Body of pancreas (tissue), 4 donors: ENCODE results near the gene SNCAIP. TPM values are rescaled to one million over a fixed set of nuclear protein-coding genes. Genes with fewer than 3 reads are reported as not detected.

ENCODE experiments used
- ATAC-seq: fragments of 150-250 bp; one replicate; pipeline ENCODE4 v1.9.1; 2016
- DNase-seq, 4 donors: peaks; one replicate each; pipeline ENCODE4 v3.0.0-alpha.2; 2019
- H3K27ac ChIP-seq, 4 donors: fragments of 200-600 bp; sonication (generic); 1 replicate in 3 of 4; 2 replicates in 1 of 4; pipeline versions ENCODE4 v1.5.1 to v1.6.1; 2016 to 2019; ENCODE audit warnings: mild to moderate bottlenecking in 1 of 4, mixed read lengths in 1 of 4, moderate library complexity in 1 of 4
- H3K27me3 ChIP-seq, 2 donors: fragments of 200-600 bp; sonication (generic); one replicate each; pipeline ENCODE4 v1.6.0; 2016; ENCODE audit warnings: mild to moderate bottlenecking in 1 of 2
- H3K36me3 ChIP-seq, 2 donors: fragments of 200-600 bp; sonication (generic); replicated peaks in 1 of 2; 2 replicates each; pipeline ENCODE4 v1.5.1; 2016; ENCODE audit warnings: low read depth in 2 of 2; ENCODE audit not compliant: insufficient read depth in 1 of 2
- H3K4me1 ChIP-seq: fragments of 200-600 bp; sonication (generic); one replicate; pipeline ENCODE4 v1.6.0; 2016
- H3K4me3 ChIP-seq, 2 donors: fragments of 200-600 bp; sonication (generic); 1 replicate in 1 of 2; 2 replicates in 1 of 2; pipeline ENCODE4 v1.5.1; 2016 to 2019
- H3K9me3 ChIP-seq, 3 donors: fragments of 200-600 bp; sonication (generic); 1 replicate in 2 of 3; 2 replicates in 1 of 3; pipeline ENCODE4 v1.5.1; 2016
- CTCF ChIP-seq, 7 experiments: fragments of 450-650 bp in 4 of 7; fragments of 200-600 bp in 3 of 7; sonication (generic) in 3 of 7; IDR thresholded peaks; one replicate each; pipeline ENCODE4 v1.5.1; 2016 to 2019; ENCODE audit warnings: antibody characterized with exemption in 7 of 7
- POLR2A ChIP-seq, 3 donors: fragments of 450-650 bp; IDR thresholded peaks; one replicate each; pipeline ENCODE4 v1.6.1; 2016; ENCODE audit warnings: antibody characterized with exemption in 3 of 3, mild to moderate bottlenecking in 2 of 3
- WGBS, 2 donors: methylation state at CpG; one replicate each; pipeline ENCODE4 v1.1.5; 2017; 5-methylcytosine and 5-hydroxymethylcytosine counted together
- intact Hi-C: fragments of 100-400 bp; cut with DNase I; formaldehyde crosslinking; loops from one replicate; pipeline ENCODE4 v1.15.1; 2023
- total RNA-seq, 2 donors: library from RNA; depleted of rRNA; stranded (reverse); fragments of >200 nt; gene quantifications; one replicate each; pipeline ENCODE4 v1.1.0, GENCODE V29; 2016

The SNCAIP gene
- total RNA-seq, 2 donors from 2014 or later, result 1.3 to 2.6 TPM

- H3K4me1 ChIP-seq, result no peaks in the 10 kb centered on the region
- H3K4me3 ChIP-seq, result no peak overlapping the region
- TF ChIP-seq CTCF (IDR thresholded peaks at IDR 0.05), result no peak
- no peak for TF ChIP-seq POLR2A (IDR thresholded peaks at IDR 0.05)
- H3K27me3 ChIP-seq, result no peaks in the 10 kb centered on the region
- intact Hi-C loops, result no loop called here
- no peak for ATAC-seq
- H3K9me3 ChIP-seq, result no peaks in the 10 kb centered on the region
- no peak for DNase-seq
- H3K27ac ChIP-seq, result no peak overlapping the region
- no peaks in the 10 kb centered on the region for H3K36me3 ChIP-seq
Measured at GRCh38 chr5:122454541-122454940, 142.5 kb downstream of the SNCAIP start.

GRCh38 chr5:122455939-122456338 lies 143.9 kb downstream of the SNCAIP start:
- Histone ChIP-seq H3K27ac (no peak overlapping the region), H3K27me3 (no peaks in the 10 kb centered on the region), H3K4me1 (no peaks in the 10 kb centered on the region), H3K9me3 (no peaks in the 10 kb centered on the region), H3K36me3 (no peaks in the 10 kb centered on the region), H3K4me3 (no peak overlapping the region)
- intact Hi-C loops, result no loop called here
- WGBS, 2 donors, result 29 to 47% methylated on average over 1 of the region's 1 CpG
- ATAC-seq (no peak), DNase-seq (no peak)
- TF ChIP-seq POLR2A (IDR thresholded peaks at IDR 0.05), result no peak

- no peak for TF ChIP-seq CTCF (IDR thresholded peaks at IDR 0.05)
- TF ChIP-seq POLR2A (IDR thresholded peaks at IDR 0.05), result no peak
- Histone ChIP-seq H3K4me3 (no peak overlapping the region), H3K4me1 (no peaks in the 10 kb centered on the region), H3K9me3 (no peaks in the 10 kb centered on the region), H3K27me3 (no peaks in the 10 kb centered on the region), H3K27ac (no peak overlapping the region), H3K36me3 (no peaks in the 10 kb centered on the region)
- no peak for ATAC-seq
- WGBS, 2 donors, result 75 to 79% methylated on average over 6 of the region's 6 CpGs
- intact Hi-C loops, result no loop called here
- no peak for DNase-seq
Measured at GRCh38 chr5:122457178-122457826, 145.3 kb downstream of the SNCAIP start.

- intact Hi-C loops, result no loop called here
- Histone ChIP-seq H3K27ac (no peak overlapping the region), H3K4me3 (no peak overlapping the region), H3K36me3 (no peaks in the 10 kb centered on the region), H3K27me3 (no peaks in the 10 kb centered on the region), H3K4me1 (no peaks in the 10 kb centered on the region), H3K9me3 (no peaks in the 10 kb centered on the region)
- WGBS, 2 donors, result 81 to 85% methylated on average over 8 of the region's 8 CpGs
- TF ChIP-seq CTCF (IDR thresholded peaks at IDR 0.05) (peak in 6 of 7 experiments; percentile 35 to 50 (median 41)), POLR2A (IDR thresholded peaks at IDR 0.05) (no peak)
- ATAC-seq (no peak), DNase-seq (peak; percentile 10 to 27 (median 15))
Measured at GRCh38 chr5:122458278-122458872, 146.3 kb downstream of the SNCAIP start.

GRCh38 chr5:122462486-122462885 lies 150.4 kb downstream of the SNCAIP start:
- H3K4me3 ChIP-seq, result no peak overlapping the region
- H3K4me1 ChIP-seq, result no peaks in the 10 kb centered on the region
- DNase-seq, result no peak
- intact Hi-C loops, result no loop called here
- no peaks in the 10 kb centered on the region for H3K36me3 ChIP-seq
- H3K9me3 ChIP-seq, result no peaks in the 10 kb centered on the region
- no peak for ATAC-seq
- no peaks in the 10 kb centered on the region for H3K27me3 ChIP-seq
- TF ChIP-seq POLR2A (IDR thresholded peaks at IDR 0.05), result no peak
- TF ChIP-seq CTCF (IDR thresholded peaks at IDR 0.05), result no peak
- no peak overlapping the region for H3K27ac ChIP-seq
